ENCODE data around the gene KLF17.

DNA sequence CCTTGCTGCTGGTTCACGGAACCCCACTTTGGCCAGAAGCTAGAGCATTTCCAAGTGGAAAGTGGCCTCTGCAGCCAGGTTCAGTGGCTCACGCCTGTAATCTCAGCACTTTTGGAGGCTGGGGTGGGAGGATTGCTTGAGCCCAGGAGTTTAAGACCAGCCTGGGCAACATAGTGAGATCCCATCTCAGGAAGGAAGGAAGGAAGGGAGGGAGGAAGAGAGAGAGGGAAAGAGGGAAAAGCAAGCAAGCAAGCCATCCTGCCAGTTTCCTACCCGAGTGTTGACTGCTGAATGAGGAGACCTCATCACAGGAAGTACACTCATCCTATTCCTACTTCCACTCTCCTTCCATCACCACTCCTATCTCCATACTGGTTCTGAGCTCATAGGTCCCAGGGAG is 12.8 kb upstream of the KLF17 start:
- no peak for TF ChIP-seq POLR2A (IDR thresholded peaks at IDR 0.05)
- TF ChIP-seq, protein P1, sequence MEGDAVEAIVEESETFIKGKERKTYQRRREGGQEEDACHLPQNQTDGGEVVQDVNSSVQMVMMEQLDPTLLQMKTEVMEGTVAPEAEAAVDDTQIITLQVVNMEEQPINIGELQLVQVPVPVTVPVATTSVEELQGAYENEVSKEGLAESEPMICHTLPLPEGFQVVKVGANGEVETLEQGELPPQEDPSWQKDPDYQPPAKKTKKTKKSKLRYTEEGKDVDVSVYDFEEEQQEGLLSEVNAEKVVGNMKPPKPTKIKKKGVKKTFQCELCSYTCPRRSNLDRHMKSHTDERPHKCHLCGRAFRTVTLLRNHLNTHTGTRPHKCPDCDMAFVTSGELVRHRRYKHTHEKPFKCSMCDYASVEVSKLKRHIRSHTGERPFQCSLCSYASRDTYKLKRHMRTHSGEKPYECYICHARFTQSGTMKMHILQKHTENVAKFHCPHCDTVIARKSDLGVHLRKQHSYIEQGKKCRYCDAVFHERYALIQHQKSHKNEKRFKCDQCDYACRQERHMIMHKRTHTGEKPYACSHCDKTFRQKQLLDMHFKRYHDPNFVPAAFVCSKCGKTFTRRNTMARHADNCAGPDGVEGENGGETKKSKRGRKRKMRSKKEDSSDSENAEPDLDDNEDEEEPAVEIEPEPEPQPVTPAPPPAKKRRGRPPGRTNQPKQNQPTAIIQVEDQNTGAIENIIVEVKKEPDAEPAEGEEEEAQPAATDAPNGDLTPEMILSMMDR (IDR thresholded peaks at IDR 0.05): no peak

Measured in heart left ventricle (tissue), 13 donors.